Urothelium cell line (cell line): Measurements from ENCODE around the gene NTSR1.

Source experiments
- DNase-seq: peaks from one replicate; pipeline ENCODE4 v3.0.0; 2011; ENCODE audit warnings: low spot score, mixed read lengths
- FAIRE-seq: peaks from 2 replicates; lab custom pipeline; 2011; peaks lifted over from hg19 to GRCh38; lab: Jason Lieb, UNC

NTSR1 gene

DNA sequence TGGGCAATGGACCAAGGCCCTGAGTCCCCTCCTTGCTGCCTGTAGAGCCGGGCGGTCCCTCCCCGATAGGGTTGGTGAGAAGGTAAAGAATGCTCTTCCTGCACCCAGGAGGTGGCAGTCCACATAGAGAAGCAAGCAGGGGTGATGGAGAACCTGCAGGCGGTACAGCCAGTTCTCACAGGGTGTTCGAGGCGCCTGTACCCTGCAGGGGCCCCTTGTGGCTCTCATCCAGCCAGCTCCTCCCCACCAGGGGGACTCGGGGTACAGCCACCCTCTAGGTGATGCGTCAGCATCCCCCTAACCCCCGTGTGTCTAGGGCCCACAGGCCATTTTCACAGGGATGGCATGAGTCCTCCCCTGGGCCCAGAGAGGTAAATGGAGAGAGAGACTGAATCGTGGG is 103.1 kb downstream of the NTSR1 start:
- no peak for FAIRE-seq
- no peak for DNase-seq
